GM12878 (cell line): ENCODE data around the gene ZNF574. TPM values are rescaled to one million over a fixed set of nuclear protein-coding genes. Genes with fewer than 3 reads are reported as not detected.
A peak's percentile ranks its signal among the peaks of the same experiment; 100 is the strongest.

Source experiments
- CEBPB ChIP-seq, 2 experiments: fragments of 150-350 bp in 1 of 2; IDR thresholded peaks; 2 replicates each; pipeline ENCODE4 v1.6.1; 2012 to 2014; ENCODE audit warnings: low read depth in 2 of 2, low read length in 2 of 2, borderline replicate concordance in 1 of 2, inconsistent platforms in 1 of 2
- CHD1 ChIP-seq: IDR thresholded peaks from 2 replicates; pipeline ENCODE4 v1.6.1; 2012; ENCODE audit warnings: low read depth, low read length, improper control_type of control experiment
- EED ChIP-seq: sonication (generic); IDR thresholded peaks from 2 replicates; pipeline ENCODE4 v1.6.1; 2016; ENCODE audit warnings: antibody characterized with exemption, low read depth
- EGR1 ChIP-seq, 2 experiments: IDR thresholded peaks; 1 replicate in 1 of 2; 2 replicates in 1 of 2; pipeline ENCODE4 v1.6.1; 2011 to 2012; ENCODE audit warnings: low read depth in 2 of 2, low read length in 2 of 2, borderline replicate concordance in 1 of 2, mild to moderate bottlenecking in 1 of 2, moderate library complexity in 1 of 2
- FOXM1 ChIP-seq: IDR thresholded peaks from 2 replicates; pipeline ENCODE4 v1.6.1; 2012; ENCODE audit warnings: low read depth, mild to moderate bottlenecking, inconsistent platforms, low read length, moderate library complexity
- MEF2A ChIP-seq: IDR thresholded peaks from 2 replicates; pipeline ENCODE4 v1.6.1; 2011; ENCODE audit warnings: low read depth, mild to moderate bottlenecking, low read length, moderate library complexity; ENCODE audit not compliant: insufficient read depth
- MEF2B ChIP-seq: fragments of 450-650 bp; IDR thresholded peaks from 2 replicates; pipeline ENCODE4 v1.6.1; 2018; ENCODE audit warnings: mild to moderate bottlenecking, moderate library complexity; ENCODE audit not compliant: partially characterized antibody, poor library complexity, severe bottlenecking
- POLR2AphosphoS2 ChIP-seq: IDR thresholded peaks from 2 replicates; pipeline ENCODE4 v1.6.1; 2011; ENCODE audit warnings: low read depth, mild to moderate bottlenecking, low read length, improper control_type of control experiment, moderate library complexity
- RAD51 ChIP-seq: fragments of 450-650 bp; IDR thresholded peaks from 2 replicates; pipeline ENCODE4 v1.6.1; 2016; ENCODE audit warnings: moderate library complexity, mild to moderate bottlenecking, inconsistent platforms
- RCOR1 ChIP-seq: conservative IDR thresholded peaks from 2 replicates; pipeline ENCODE4 v1.6.1; 2012; ENCODE audit warnings: low read depth, low read length, improper control_type of control experiment
- RELA ChIP-seq: fragments of 450-650 bp; IDR thresholded peaks from 2 replicates; pipeline ENCODE4 v1.8.0; 2014; ENCODE audit warnings: borderline replicate concordance; ENCODE audit not compliant: partially characterized antibody
- SMAD5 ChIP-seq: IDR thresholded peaks from 2 replicates; pipeline ENCODE4 v1.6.1; 2016; ENCODE audit warnings: antibody characterized with exemption, low read depth
- SPI1 ChIP-seq: IDR thresholded peaks from 2 replicates; pipeline ENCODE4 v1.6.1; 2011; ENCODE audit warnings: low read depth, mild to moderate bottlenecking, low read length, moderate library complexity, borderline replicate concordance; ENCODE audit not compliant: insufficient read depth
- STAT3 ChIP-seq: IDR thresholded peaks from 2 replicates; pipeline ENCODE4 v1.6.1; 2011; ENCODE audit warnings: low read depth, low read length, improper control_type of control experiment
- ZNF24 ChIP-seq: fragments of 450-650 bp; IDR thresholded peaks from 2 replicates; pipeline ENCODE4 v1.6.1; 2017; ENCODE audit warnings: antibody characterized with exemption, mild to moderate bottlenecking
- ZZZ3 ChIP-seq: IDR thresholded peaks from 2 replicates; pipeline ENCODE4 v1.6.1; 2011; ENCODE audit warnings: low read depth; ENCODE audit not compliant: control insufficient read depth, insufficient read length
- polyA plus RNA-seq, 11 experiments: library from polyadenylated mRNA; depleted of rRNA in 4 of 11; unstranded in 6 of 11; stranded (reverse) in 5 of 11; fragments of >200 nt; fragmentation: Nextera tagmentation in 4 of 11; fragmentation: Illumina TruSeq in 1 of 11; extraction: Ambion mirVana in 4 of 11; extraction: Trizol in 1 of 11; gene quantifications; 1 replicate in 1 of 11; 2 replicates in 10 of 11; pipeline versions ENCODE4 v1.2.1 to v1.2.3, GENCODE V29; 2011 to 2016; ENCODE audit warnings: inconsistent platforms in 2 of 11, missing spikeins in 2 of 11, low read depth in 1 of 11
- total RNA-seq, 4 experiments: library from RNA; depleted of rRNA in 3 of 4; stranded (reverse); fragments of >200 nt in 3 of 4; fragmentation: Illumina TruSeq in 1 of 4; extraction: Trizol in 1 of 4; gene quantifications; 2 replicates each; pipeline versions ENCODE4 v1.2.1 to v1.2.3, GENCODE V29; 2013 to 2021
- TF ChIP-seq, protein P1 (sequence below): fragments of 450-650 bp; IDR thresholded peaks from 2 replicates; pipeline ENCODE4 v1.6.1; 2017; ENCODE audit warnings: mild to moderate bottlenecking, moderate library complexity
- TF ChIP-seq, protein P2 (sequence below): fragments of 450-650 bp; IDR thresholded peaks from 2 replicates; pipeline ENCODE4 v1.6.1; 2017; ENCODE audit warnings: antibody characterized with exemption, mild to moderate bottlenecking, moderate library complexity

Gene ZNF574
- total and polyA plus RNA-seq, 10 of the 15 experiments (the other 5 are each of a cell fraction or from before 2014, with no cell fraction given), result 0.32 to 25.6 (median 11.4) TPM

GRCh38 chr19:42129399-42130253, 53.7 kb downstream of the ZNF574 start (continued):
- peak in 1 of 2 experiments; percentile 41; a peak in 1 of 3 replicates for TF ChIP-seq EGR1 (IDR thresholded peaks at IDR 0.05; ENCODE audit: borderline replicate concordance in 1 of 2, low read depth in 2 of 2, low read length in 2 of 2)
- TF ChIP-seq RELA, result no peak
- TF ChIP-seq, protein P1, sequence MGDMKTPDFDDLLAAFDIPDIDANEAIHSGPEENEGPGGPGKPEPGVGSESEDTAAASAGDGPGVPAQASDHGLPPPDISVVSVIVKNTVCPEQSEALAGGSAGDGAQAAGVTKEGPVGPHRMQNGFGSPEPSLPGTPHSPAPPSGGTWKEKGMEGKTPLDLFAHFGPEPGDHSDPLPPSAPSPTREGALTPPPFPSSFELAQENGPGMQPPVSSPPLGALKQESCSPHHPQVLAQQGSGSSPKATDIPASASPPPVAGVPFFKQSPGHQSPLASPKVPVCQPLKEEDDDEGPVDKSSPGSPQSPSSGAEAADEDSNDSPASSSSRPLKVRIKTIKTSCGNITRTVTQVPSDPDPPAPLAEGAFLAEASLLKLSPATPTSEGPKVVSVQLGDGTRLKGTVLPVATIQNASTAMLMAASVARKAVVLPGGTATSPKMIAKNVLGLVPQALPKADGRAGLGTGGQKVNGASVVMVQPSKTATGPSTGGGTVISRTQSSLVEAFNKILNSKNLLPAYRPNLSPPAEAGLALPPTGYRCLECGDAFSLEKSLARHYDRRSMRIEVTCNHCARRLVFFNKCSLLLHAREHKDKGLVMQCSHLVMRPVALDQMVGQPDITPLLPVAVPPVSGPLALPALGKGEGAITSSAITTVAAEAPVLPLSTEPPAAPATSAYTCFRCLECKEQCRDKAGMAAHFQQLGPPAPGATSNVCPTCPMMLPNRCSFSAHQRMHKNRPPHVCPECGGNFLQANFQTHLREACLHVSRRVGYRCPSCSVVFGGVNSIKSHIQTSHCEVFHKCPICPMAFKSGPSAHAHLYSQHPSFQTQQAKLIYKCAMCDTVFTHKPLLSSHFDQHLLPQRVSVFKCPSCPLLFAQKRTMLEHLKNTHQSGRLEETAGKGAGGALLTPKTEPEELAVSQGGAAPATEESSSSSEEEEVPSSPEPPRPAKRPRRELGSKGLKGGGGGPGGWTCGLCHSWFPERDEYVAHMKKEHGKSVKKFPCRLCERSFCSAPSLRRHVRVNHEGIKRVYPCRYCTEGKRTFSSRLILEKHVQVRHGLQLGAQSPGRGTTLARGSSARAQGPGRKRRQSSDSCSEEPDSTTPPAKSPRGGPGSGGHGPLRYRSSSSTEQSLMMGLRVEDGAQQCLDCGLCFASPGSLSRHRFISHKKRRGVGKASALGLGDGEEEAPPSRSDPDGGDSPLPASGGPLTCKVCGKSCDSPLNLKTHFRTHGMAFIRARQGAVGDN, result peak; percentile 71
- TF ChIP-seq ZZZ3, result no peak
- TF ChIP-seq RAD51, result peak; percentile 27; the same call in 1 of the 2 replicates
- TF ChIP-seq FOXM1, result peak; percentile 87
- no peak for TF ChIP-seq POLR2AphosphoS2
- TF ChIP-seq STAT3, result peak; percentile 97
- peak; percentile 94; the same call in 1 of the 2 replicates for TF ChIP-seq RCOR1
- TF ChIP-seq, protein P2, sequence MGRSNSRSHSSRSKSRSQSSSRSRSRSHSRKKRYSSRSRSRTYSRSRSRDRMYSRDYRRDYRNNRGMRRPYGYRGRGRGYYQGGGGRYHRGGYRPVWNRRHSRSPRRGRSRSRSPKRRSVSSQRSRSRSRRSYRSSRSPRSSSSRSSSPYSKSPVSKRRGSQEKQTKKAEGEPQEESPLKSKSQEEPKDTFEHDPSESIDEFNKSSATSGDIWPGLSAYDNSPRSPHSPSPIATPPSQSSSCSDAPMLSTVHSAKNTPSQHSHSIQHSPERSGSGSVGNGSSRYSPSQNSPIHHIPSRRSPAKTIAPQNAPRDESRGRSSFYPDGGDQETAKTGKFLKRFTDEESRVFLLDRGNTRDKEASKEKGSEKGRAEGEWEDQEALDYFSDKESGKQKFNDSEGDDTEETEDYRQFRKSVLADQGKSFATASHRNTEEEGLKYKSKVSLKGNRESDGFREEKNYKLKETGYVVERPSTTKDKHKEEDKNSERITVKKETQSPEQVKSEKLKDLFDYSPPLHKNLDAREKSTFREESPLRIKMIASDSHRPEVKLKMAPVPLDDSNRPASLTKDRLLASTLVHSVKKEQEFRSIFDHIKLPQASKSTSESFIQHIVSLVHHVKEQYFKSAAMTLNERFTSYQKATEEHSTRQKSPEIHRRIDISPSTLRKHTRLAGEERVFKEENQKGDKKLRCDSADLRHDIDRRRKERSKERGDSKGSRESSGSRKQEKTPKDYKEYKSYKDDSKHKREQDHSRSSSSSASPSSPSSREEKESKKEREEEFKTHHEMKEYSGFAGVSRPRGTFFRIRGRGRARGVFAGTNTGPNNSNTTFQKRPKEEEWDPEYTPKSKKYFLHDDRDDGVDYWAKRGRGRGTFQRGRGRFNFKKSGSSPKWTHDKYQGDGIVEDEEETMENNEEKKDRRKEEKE, result no peak
- peak; percentile 86 for TF ChIP-seq EED
- TF ChIP-seq SMAD5, result 0 out of 2 replicates have a peak, but pooled peaks have one; percentile 40
- 0 out of 2 replicates have a peak, but pooled peaks have one; percentile 78 for TF ChIP-seq CHD1
- TF ChIP-seq MEF2A, result peak; percentile 97
- TF ChIP-seq SPI1, result peak; percentile 97
- TF ChIP-seq CEBPB (IDR thresholded peaks at IDR 0.05; ENCODE audit: borderline replicate concordance in 1 of 2, low read depth in 2 of 2, low read length in 2 of 2), result no peak
- TF ChIP-seq ZNF24, result peak; percentile 56
- TF ChIP-seq MEF2B, result peak; percentile 100
